BLaER1 (cell line): ENCODE measurements around the gene RPL29.
"Not testable (repeated sequence)": the region's sequence is repeated elsewhere in the genome, so short reads cannot be mapped to it uniquely, and the experiment has no call there.

Experiments used
- H3K27ac ChIP-seq: shearing (Covaris generic); formaldehyde crosslinking; 2 replicates; pipeline ENCODE4 v1.8.1; 2022
- H3K27me3 ChIP-seq: shearing (Covaris generic); formaldehyde crosslinking; 2 replicates; pipeline ENCODE4 v1.8.1; 2022
- H3K36me3 ChIP-seq: shearing (Covaris generic); formaldehyde crosslinking; 2 replicates; pipeline ENCODE4 v1.8.1; 2022
- H3K4me1 ChIP-seq: shearing (Covaris generic); formaldehyde crosslinking; 2 replicates; pipeline ENCODE4 v1.8.1; 2022
- H3K4me2 ChIP-seq: shearing (Covaris generic); formaldehyde crosslinking; 2 replicates; pipeline ENCODE4 v1.8.1; 2022
- H3K4me3 ChIP-seq: shearing (Covaris generic); formaldehyde crosslinking; 2 replicates; pipeline ENCODE4 v1.8.1; 2022
- H3K9ac ChIP-seq: shearing (Covaris generic); formaldehyde crosslinking; 2 replicates; pipeline ENCODE4 v1.8.1; 2022
- H3K9me3 ChIP-seq: shearing (Covaris generic); formaldehyde crosslinking; 2 replicates; pipeline ENCODE4 v1.8.1; 2022
- H4K20me1 ChIP-seq: shearing (Covaris generic); formaldehyde crosslinking; 2 replicates; pipeline ENCODE4 v1.8.1; 2022
- Cebpa-rat ChIP-seq: shearing (Covaris generic); IDR thresholded peaks from 2 replicates; pipeline ENCODE4 v1.8.1; 2022

RPL29 gene

GRCh38 chr3:52037291-52037690 lies 41.6 kb upstream of the RPL29 start:
- Histone ChIP-seq H3K9ac (peak overlapping the region; percentile 48; the same call in 1 of the 2 replicates), H3K9me3 (no peaks in the 10 kb centered on the region), H3K27ac (peak overlapping the region; percentile 64), H3K4me2 (peak overlapping the region; percentile 64), H3K27me3 (no peaks in the 10 kb centered on the region), H3K4me1 (peaks cover 46% of the 10 kb centered on the region), H3K4me3 (no peak overlapping the region), H3K36me3 (no peaks in the 10 kb centered on the region), H4K20me1 (no peaks in the 10 kb centered on the region)
- no peak for TF ChIP-seq Cebpa-rat

DNA sequence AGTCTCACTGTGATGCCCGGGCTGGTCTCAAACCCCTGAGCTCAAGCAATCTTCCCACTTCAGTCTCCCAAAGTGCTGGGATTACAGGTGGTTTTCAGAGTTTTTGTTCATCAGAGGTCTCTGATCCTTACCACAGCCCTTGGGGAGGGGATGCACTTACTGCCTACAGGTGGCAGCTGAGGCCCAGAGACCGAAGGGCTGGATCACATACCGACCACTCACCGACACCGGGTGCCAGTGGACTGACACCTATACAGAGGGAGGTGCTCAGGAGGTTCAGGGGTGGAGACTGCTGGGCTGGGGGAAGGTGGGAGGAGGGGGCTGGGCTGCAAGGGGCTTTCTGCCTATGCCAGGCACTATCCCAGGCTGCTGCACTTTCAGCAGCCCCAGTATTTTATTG lies 41.1 kb upstream of the RPL29 start:
- Histone ChIP-seq H4K20me1 (no peaks in the 10 kb centered on the region), H3K4me3 (no peak overlapping the region), H3K4me2 (peak overlapping the region; percentile 64)

DNA sequence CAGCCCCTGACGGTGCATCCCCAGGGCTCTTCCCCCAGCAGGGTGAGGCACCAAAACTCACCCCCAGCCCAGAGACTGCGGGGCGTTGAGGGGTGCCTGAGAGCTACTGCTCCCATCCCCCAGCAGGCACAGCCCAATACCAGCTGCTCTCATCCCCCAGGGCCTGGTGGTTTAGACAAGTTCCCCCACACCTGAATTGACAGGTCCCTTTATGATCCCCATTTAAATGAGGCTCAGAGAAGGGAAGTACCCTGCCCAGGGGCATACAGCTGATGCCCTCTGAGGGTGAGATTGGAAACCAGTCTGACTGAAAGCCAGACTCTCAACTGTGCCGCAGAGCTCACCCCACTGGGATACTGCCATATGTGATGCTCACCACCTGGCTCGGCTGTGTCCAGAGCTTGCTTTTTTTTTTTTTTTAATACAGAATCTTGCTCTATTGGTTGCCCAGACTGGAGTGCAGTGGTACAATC lies 40.6 kb upstream of the RPL29 start:
- H3K4me1 ChIP-seq: peaks cover 44% of the 10 kb centered on the region
- no peaks in the 10 kb centered on the region for H4K20me1 ChIP-seq
- no peaks in the 10 kb centered on the region for H3K27me3 ChIP-seq
- peak overlapping the region; percentile 56 for H3K27ac ChIP-seq
- H3K9ac ChIP-seq: peak overlapping the region; percentile 48; the same call in 1 of the 2 replicates
- peak overlapping the region; percentile 64 for H3K4me2 ChIP-seq
- no peak for TF ChIP-seq Cebpa-rat
- H3K9me3 ChIP-seq: no peaks in the 10 kb centered on the region
- H3K4me3 ChIP-seq: no peak overlapping the region
- H3K36me3 ChIP-seq: no peaks in the 10 kb centered on the region

More for the DNA sequence above, 41.1 kb upstream of the RPL29 start:
- Histone ChIP-seq H3K4me1 (peaks cover 46% of the 10 kb centered on the region), H3K27me3 (no peaks in the 10 kb centered on the region), H3K9me3 (no peaks in the 10 kb centered on the region), H3K36me3 (no peaks in the 10 kb centered on the region), H3K27ac (no peak overlapping the region; the same call in 1 of the 2 replicates), H3K9ac (peak overlapping the region; percentile 48; the same call in 1 of the 2 replicates)
- TF ChIP-seq Cebpa-rat: no peak

- no peak overlapping the region for H3K4me2 ChIP-seq
- no peak overlapping the region for H3K4me3 ChIP-seq
- no peak for TF ChIP-seq Cebpa-rat
- no peaks in the 10 kb centered on the region for H4K20me1 ChIP-seq
- H3K4me1 ChIP-seq: peaks cover 42% of the 10 kb centered on the region
- H3K27ac ChIP-seq: no peak overlapping the region
- no peak overlapping the region for H3K9ac ChIP-seq
- H3K36me3 ChIP-seq: no peaks in the 10 kb centered on the region
- H3K27me3 ChIP-seq: no peaks in the 10 kb centered on the region
- no peaks in the 10 kb centered on the region for H3K9me3 ChIP-seq
These were observed 39.0 kb upstream of the RPL29 start for GRCh38 chr3:52034651-52035050.

DNA sequence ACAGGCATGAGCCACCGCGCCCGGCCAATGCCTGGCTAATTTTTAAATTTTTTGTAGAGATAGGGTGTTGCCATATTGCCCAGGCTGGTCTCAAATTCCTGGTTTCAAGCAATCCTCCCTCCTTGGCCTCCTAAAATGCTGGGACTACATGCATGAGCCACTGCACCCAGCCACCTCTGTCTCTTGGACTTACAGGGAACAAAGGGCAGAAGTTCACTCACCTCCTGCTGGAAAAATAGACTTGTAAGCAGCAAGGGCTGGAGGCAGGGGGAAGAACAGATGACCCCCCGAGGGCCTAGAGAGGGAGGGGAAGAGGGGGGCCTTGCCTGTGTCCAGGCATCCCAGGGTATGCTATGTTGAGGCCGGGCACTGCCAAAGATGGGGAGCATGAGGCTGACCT lies 38.5 kb upstream of the RPL29 start:
- peaks cover 47% of the 10 kb centered on the region for H3K4me1 ChIP-seq
- H3K9me3 ChIP-seq: no peaks in the 10 kb centered on the region
- H3K4me3 ChIP-seq: no peak overlapping the region
- no peak overlapping the region for H3K27ac ChIP-seq
- no peaks in the 10 kb centered on the region for H3K27me3 ChIP-seq
- no peaks in the 10 kb centered on the region for H4K20me1 ChIP-seq
- no peak for TF ChIP-seq Cebpa-rat
- no peaks in the 10 kb centered on the region for H3K36me3 ChIP-seq
- no peak overlapping the region for H3K9ac ChIP-seq
- no peak overlapping the region for H3K4me2 ChIP-seq

- not testable (repeated sequence) for H3K27me3 ChIP-seq, H4K20me1 ChIP-seq, H3K36me3 ChIP-seq, H3K27ac ChIP-seq, H3K4me2 ChIP-seq, H3K9ac ChIP-seq, H3K9me3 ChIP-seq, H3K4me3 ChIP-seq
- H3K4me1 ChIP-seq: peaks cover 51% of the 10 kb centered on the region
These were observed 38.1 kb upstream of the RPL29 start for GRCh38 chr3:52033748-52034147.

DNA sequence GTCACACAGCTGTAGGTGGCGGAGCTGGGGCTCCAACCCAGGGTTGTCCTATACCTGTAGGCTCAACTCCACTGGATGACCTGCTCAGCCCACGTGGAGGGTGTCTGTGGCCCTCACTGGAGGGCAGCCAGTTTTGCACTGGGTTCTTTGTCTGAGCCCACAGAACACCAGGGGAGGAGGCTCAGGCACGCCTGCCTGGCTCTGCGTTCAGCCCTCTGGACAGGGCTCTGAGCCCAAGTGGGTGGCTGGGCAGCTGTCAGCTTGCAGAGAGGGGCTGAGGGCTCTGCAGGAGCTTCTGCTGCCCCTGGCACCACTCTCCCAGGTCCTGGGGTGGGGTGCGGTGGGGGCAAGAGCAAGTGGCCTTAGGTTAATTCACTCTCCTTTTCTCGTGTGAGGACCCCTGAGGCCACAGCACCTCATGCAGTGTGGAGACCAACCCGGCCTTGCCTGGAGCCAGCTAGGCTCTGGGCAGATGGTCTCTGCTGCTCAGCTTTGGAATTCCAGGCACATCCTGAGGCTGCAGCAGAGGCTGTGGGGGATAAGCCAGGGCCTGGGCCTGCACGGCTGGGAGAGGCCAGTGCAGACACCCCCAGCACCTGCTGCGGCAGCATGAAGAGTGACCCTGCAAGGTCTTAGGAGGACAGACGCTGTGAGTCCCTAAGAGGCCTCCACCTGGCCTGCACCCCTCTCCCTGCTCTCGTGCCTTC lies 37.2 kb upstream of the RPL29 start:
- Histone ChIP-seq H3K27ac (no peak overlapping the region), H3K27me3 (no peaks in the 10 kb centered on the region), H3K4me3 (no peak overlapping the region), H4K20me1 (no peaks in the 10 kb centered on the region), H3K9ac (no peak overlapping the region), H3K4me2 (no peak overlapping the region), H3K9me3 (no peaks in the 10 kb centered on the region), H3K4me1 (peaks cover 53% of the 10 kb centered on the region), H3K36me3 (no peaks in the 10 kb centered on the region)
- no peak for TF ChIP-seq Cebpa-rat

DNA sequence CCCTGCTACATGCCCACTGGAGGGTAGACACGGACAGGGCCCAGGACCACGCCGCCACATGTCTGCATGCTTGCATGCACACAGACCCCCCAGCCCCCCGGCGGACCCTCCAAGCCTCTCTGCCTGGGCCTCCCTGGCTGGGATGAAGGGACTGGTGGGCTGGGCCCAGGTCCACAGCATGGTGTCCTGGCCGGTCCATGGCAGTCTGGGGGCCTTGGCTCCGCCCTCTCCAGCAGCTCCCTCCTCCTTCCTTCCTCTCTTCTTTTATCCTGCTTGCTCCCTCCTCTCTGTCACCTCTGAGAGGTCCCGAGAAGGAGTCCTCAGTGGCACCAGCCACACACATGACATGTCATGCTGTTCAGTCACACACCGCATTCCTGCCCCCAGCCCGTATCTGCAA lies 36.2 kb upstream of the RPL29 start:
- Histone ChIP-seq H3K9ac (no peak overlapping the region), H3K4me3 (no peak overlapping the region), H3K4me1 (peaks cover 53% of the 10 kb centered on the region), H3K4me2 (no peak overlapping the region), H3K27ac (no peak overlapping the region), H3K36me3 (no peaks in the 10 kb centered on the region), H3K27me3 (no peaks in the 10 kb centered on the region), H4K20me1 (no peaks in the 10 kb centered on the region), H3K9me3 (no peaks in the 10 kb centered on the region)
- no peak for TF ChIP-seq Cebpa-rat

DNA sequence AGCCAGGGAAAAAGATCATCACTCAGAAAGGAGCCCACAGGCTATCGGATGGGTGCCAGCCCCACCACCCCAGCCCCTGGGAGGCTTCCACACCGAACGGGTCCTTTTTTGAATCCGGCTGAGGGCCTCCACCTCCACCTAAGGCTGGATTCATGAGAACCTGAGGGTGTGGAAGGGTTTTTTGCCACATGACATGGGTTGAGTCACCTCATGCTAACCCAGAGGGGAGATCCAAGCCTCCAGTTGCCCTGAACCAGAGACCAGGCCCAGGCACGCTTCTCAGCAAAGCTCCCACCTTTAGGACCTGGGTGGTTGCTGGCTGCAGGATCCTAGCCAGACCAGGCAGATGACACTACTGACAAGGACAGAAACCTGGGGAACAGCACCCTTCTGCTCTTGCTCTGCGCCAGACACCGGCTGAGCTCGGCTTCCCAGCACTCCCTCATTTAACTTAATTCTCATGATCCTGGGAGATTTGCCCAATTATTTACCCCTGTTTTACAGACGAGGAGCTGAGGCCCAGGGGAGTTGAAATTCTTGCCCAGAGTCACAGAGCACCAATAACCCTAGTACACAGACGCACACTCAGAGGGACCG lies 35.1 kb upstream of the RPL29 start:
- H3K9me3 ChIP-seq: no peaks in the 10 kb centered on the region
- no peak overlapping the region for H3K4me3 ChIP-seq
- H3K4me1 ChIP-seq: peaks cover 50% of the 10 kb centered on the region
- no peaks in the 10 kb centered on the region for H3K27me3 ChIP-seq
- H3K4me2 ChIP-seq: no peak overlapping the region
- no peaks in the 10 kb centered on the region for H4K20me1 ChIP-seq
- no peaks in the 10 kb centered on the region for H3K36me3 ChIP-seq
- TF ChIP-seq Cebpa-rat: no peak
- H3K9ac ChIP-seq: no peak overlapping the region
- H3K27ac ChIP-seq: no peak overlapping the region; the same call in 1 of the 2 replicates

DNA sequence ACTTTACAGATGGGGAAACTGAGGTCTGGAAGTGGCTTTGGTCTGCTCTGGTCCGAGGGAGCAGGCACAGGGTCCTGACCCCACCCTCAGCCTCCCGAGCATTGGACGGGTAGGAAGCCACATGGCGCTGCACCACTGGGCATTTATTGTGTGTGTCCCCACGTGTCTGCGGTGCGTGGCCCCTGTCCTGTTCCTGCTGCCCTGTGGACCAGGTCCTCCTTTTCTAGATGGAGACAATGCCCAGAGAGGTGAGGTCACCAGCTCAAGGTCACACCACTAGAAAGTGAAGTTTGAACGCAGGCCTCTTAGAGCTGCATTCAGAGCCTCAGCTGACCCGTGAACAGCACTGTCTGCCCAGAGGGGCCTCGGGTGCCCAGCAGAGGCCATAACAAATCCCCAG lies 33.8 kb upstream of the RPL29 start:
- Histone ChIP-seq H3K4me1 (peaks cover 56% of the 10 kb centered on the region), H3K27me3 (no peaks in the 10 kb centered on the region)

More for the DNA sequence above, 33.8 kb upstream of the RPL29 start:
- Histone ChIP-seq H3K9ac (no peak overlapping the region), H3K36me3 (no peaks in the 10 kb centered on the region), H3K4me3 (no peak overlapping the region), H4K20me1 (no peaks in the 10 kb centered on the region), H3K27ac (0 out of 2 replicates have a peak overlapping the region, but pooled peaks have one; percentile 6), H3K4me2 (peak overlapping the region; percentile 44), H3K9me3 (no peaks in the 10 kb centered on the region)
- no peak for TF ChIP-seq Cebpa-rat
